GM12891 (cell line): ENCODE data around the gene C10orf71.

ENCODE experiments used
- DNase-seq: peaks from one replicate; pipeline ENCODE4 v3.0.0; 2011; ENCODE audit warnings: low spot score; ENCODE audit not compliant: insufficient read length
- FAIRE-seq: peaks from 2 replicates; lab custom pipeline; 2011; peaks lifted over from hg19 to GRCh38; lab: Jason Lieb, UNC
- PAX5 ChIP-seq: IDR thresholded peaks from 2 replicates; pipeline ENCODE4 v1.6.1; 2011; ENCODE audit warnings: low read length, moderate library complexity, mild to moderate bottlenecking; ENCODE audit not compliant: insufficient read depth, severe bottlenecking
- POLR2A ChIP-seq: IDR thresholded peaks from 2 replicates; pipeline ENCODE4 v1.6.1; 2011; ENCODE audit warnings: low read depth, low read length, control low read depth
- POLR2AphosphoS5 ChIP-seq: IDR thresholded peaks from 2 replicates; pipeline ENCODE4 v1.6.1; 2011; ENCODE audit warnings: low read depth, low read length, control low read depth
- POU2F2 ChIP-seq: IDR thresholded peaks from 2 replicates; pipeline ENCODE4 v1.6.1; 2011; ENCODE audit warnings: low read depth, mild to moderate bottlenecking, control low read depth, low read length, moderate library complexity
- SPI1 ChIP-seq: IDR thresholded peaks from 2 replicates; pipeline ENCODE4 v1.6.1; 2011; ENCODE audit warnings: low read depth, low read length, control low read depth
- TAF1 ChIP-seq: IDR thresholded peaks from 2 replicates; pipeline ENCODE4 v1.6.1; 2011; ENCODE audit warnings: low read depth, low read length, control low read depth

The C10orf71 gene

DNA sequence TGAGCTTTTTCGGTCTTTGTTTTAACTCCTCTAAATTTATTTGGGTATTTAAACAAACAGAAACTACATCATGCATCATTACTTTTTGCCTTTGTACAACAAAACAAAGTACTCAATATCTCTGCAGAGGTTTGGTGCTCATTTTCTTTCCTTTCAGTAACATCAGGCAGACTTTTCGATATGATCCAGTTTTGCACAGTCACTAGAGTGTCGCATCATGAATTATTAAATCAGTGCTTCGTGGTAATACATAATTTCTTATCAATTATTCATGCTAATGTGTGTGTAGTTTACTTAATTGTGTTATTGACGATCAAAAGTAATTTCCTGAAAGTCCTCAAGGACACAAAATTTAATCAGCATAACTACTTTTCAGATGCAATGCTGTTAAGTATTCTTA, 65.1 kb downstream of the C10orf71 start:
- no peak for FAIRE-seq
- no peak for TF ChIP-seq PAX5
- no peak for TF ChIP-seq TAF1
- TF ChIP-seq POLR2AphosphoS5, result no peak
- TF ChIP-seq SPI1, result no peak
- no peak for TF ChIP-seq POLR2A
- TF ChIP-seq POU2F2, result no peak
- DNase-seq, result no peak

DNA sequence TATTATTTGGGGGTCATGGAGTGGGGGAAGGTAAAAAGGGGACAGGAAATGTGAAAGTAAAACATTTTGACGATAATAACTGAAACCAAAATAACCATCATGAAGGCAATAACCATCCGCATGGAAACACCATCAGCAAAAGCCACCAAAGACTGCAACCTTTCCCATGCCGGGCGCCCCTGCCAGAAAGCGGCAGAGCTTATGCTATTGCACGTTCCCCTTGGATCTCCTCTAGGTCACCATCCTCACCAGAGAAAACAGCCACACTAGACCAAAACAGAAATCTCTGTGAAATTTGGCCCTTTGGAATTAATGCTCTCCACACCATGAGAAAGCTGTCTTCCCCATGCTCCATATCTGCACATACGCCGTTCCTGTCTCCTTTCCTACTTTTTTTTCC, 65.8 kb downstream of the C10orf71 start:
- no peak for FAIRE-seq
- DNase-seq, result no peak
- TF ChIP-seq POU2F2, result no peak
- no peak for TF ChIP-seq SPI1

DNA sequence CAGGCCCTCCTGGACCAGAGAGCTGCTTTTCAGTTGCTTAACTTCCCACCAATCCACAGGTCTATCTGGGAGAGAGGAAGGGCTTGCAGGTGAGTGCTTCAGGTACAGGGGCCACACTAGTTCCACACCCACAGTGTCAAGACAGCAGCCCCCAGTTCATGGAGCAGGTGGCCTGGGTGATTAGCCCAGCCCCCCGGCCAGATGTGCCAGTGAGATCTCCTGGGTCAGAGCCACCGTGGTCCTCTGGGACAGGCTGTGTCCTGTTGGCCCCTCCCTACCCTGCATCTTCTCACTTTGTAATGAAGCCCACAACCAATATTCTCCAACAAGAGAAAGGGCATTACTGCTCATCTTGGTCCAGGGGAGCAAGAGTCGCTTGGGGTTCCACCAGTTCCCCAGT, 66.3 kb downstream of the C10orf71 start:
- TF ChIP-seq TAF1, result no peak
- no peak for TF ChIP-seq POU2F2
- no peak for TF ChIP-seq PAX5
- no peak for TF ChIP-seq SPI1
- TF ChIP-seq POLR2A, result no peak
- no peak for TF ChIP-seq POLR2AphosphoS5
- no peak for DNase-seq
- FAIRE-seq, result no peak

DNA sequence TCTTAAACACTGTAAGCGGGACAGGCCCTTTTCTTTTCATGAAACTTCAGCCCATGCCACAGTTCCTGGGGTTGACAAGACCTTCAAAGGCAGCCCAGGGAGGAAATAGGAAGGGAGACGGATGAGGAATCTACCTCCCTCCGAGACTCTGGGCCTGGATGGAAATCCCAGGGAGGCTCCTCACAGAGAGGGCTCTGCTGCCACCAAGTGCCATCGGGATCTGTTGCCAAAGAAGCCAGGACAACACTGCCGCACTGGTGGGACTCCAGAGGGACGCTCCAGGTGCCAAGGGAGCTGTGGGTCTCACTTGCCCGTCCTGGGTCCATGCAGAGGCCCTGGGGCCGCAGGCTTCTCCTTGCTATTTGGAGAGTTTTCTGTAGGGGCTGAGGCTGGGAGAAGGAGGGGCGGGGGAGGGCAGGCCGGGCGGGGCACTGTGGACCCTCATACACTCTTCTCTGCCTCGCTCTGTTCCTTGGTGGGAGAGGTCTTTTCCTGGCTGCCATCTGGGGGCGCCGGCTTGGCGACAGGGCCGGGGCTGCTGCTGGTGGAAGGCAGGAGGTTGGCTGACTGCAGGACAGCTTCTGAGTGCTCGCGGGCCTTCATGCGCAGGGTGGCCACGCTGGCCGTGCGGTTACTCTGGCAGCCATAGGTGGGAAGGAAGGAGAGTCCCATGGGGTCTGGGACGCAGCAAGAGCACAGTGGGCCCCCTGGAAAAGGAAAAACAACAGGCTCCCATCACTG, 66.9 kb downstream of the C10orf71 start:
- FAIRE-seq (no peak), DNase-seq (no peak)
- no peak for TF ChIP-seq SPI1
- TF ChIP-seq POLR2AphosphoS5, result no peak
- TF ChIP-seq POLR2A, result no peak
- TF ChIP-seq POU2F2, result no peak
- TF ChIP-seq TAF1, result no peak
- no peak for TF ChIP-seq PAX5

DNA sequence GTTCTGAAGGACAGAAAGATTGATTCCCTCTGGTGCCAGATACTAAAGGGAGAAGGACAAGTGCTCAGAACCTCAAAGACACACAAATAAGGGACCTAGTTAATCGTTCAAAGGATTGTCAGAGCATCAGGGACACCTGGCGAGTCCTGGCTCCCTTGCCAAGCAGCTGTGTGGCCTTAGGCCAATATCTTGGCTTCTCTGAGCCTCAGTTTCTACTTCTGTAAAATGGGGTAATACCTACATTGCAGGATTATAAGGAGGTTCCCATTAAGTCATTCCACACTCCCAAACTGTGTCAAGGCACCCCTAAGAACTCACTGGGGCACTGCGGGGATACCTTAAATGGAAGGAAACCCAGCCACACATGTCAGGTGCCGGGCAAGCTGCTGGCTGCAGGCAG, 67.5 kb downstream of the C10orf71 start:
- TF ChIP-seq SPI1 (no peak), POU2F2 (no peak), PAX5 (no peak), POLR2A (no peak), POLR2AphosphoS5 (no peak), TAF1 (no peak)
- DNase-seq (no peak), FAIRE-seq (no peak)

DNA sequence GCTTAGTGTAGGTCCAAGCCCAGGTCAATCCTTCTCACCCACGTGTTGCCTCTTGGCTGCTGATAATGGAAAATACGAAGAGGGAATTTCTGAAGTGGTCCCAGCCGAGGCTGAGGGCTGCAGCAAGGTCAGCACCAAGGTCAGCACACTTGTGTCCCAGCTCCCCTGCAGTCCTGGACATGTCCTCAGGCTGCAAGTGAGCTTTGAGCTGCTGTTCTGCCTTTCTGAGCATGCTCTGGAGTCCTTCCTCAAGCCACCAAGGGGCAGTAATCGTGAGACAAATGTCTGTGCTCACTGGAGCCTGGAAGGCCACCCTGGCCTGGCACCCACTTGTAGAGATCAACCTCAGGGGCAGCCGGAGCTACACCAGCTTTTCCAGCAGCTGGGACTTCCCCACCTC, 68.6 kb downstream of the C10orf71 start:
- DNase-seq (no peak), FAIRE-seq (no peak)
- TF ChIP-seq SPI1 (no peak), POLR2A (no peak), POU2F2 (no peak), TAF1 (no peak), POLR2AphosphoS5 (no peak), PAX5 (no peak)

DNA sequence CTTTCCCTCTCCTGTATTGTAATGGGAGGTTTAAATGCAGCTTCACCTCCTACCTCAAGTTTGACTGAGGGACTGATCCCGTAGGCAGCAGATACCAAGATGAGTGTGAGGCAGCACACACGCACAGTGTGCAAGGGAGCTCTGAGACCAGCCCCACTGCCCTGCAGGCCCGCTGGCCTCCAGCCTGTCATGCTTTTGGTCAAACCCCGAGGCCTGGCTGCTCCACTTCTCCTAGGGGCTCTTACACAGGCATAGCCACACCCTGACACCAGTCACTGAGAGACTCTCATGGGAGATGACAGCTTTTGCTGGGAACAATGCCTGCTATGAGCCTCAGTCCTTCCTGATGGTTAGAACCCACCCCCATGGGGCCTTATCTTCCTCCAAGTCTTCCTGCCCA, 69.3 kb downstream of the C10orf71 start:
- FAIRE-seq (no peak), DNase-seq (no peak)
- TF ChIP-seq POLR2A (no peak), TAF1 (no peak), POLR2AphosphoS5 (no peak), SPI1 (no peak), POU2F2 (no peak), PAX5 (no peak)

DNA sequence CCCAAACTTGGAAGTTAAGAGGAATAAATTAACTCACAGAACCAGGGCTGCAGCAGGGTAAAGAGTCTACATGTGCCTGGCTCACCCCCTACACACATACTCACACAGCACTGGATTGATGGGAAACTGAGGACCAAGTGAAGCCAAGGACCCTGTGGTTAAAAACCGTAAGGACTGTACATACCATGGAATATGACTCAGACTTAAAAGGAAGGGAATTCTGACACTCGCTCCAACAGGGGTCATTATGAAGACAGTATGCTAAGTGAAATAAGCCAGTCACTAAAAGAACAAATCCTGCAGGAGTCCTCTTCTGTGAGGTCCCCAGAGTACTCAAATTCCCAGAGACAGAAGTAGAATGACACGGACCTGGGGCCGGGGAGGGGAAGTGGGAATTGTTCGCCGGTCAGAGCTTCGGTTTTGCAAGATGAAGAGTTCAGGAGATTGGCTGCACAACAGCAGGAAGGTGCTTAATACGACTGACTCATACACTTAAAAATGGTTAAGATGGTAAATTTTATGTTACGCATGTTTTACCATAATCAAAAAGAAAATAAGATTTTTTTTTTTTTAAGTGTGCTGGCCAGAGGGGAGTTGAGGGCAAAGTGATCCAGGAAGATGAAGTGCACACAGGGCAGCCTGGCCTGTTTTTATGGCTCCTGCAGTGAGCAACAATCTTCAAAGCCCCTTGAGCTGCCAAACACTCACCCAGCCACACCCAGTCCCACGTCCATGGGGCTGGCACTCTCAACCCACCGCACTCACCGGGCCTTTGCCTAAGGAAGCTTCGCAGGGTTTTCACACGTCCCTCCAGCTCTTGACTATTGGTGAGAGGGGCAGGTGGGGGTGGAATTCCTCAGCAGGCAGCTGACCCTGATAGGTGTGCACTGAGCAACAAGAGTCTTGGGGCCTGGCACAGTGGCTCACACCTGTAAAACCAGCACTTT, 70.5 kb downstream of the C10orf71 start:
- FAIRE-seq, result no peak
- DNase-seq, result no peak
- TF ChIP-seq POLR2AphosphoS5, result no peak
- TF ChIP-seq TAF1, result no peak
- TF ChIP-seq SPI1, result no peak
- TF ChIP-seq POU2F2, result no peak
- no peak for TF ChIP-seq PAX5
- TF ChIP-seq POLR2A, result no peak

DNA sequence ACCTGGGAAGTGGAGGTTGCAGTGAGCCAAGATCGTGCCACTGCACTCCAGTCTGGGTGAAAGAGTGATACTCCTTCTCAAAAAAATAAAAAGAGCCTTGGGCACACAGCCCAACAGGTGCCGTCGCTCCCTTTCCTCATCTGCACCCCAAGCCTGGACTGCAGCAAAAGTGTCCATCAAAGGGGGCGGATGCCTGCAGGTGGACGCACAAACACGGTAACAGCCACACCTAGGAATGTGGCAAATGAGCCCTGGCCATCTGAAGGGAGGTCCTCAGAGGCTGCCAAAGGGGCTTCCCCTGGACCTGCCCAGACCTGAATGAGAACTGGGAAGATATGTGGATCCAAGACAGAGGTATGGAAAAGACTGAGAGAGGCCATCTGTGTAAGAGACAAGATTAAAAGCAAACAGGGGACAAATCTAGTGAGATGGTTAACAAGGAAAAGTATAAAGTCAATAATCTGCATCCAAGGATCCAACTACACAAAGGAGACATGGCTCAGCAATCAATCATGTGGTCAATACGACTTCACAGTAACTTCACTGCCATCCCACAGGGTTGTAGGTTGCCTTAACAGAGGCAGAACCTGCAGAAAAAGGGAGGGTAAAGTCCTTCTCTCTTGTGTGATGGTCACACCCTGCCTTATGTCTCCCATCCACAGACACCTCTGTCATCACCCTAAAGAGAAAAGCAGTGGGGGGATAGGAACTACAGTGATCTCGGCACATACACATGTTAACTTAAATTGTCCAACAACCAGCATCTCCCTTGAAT, 71.5 kb downstream of the C10orf71 start:
- no peak for FAIRE-seq
- TF ChIP-seq POLR2A, result no peak
- no peak for TF ChIP-seq SPI1
- TF ChIP-seq TAF1, result no peak
- TF ChIP-seq PAX5, result no peak
- TF ChIP-seq POU2F2, result no peak
- TF ChIP-seq POLR2AphosphoS5, result no peak
- no peak for DNase-seq
